WTC11 (cell line): ENCODE measurements around the gene DCLK1. TPM values are rescaled to one million over a fixed set of nuclear protein-coding genes. Genes with fewer than 3 reads are reported as not detected.

Source experiments
- ATAC-seq: fragments of 200-7000 bp; cut with Tn5 transposase; 2 replicates; pipeline ENCODE4 v1.10.0; 2021; ENCODE audit warnings: mild to moderate bottlenecking, moderate library complexity
- CTCF ChIA-PET: fragments of 300-600 bp; sonication (Branson Sonifier 250); formaldehyde crosslinking; loops from one replicate; lab custom pipeline; 2021; ENCODE audit warnings: antibody characterized with exemption; lab: Charles Lee
- POLR2A ChIA-PET: fragments of 350-600 bp; sonication (Branson Sonifier 250); formaldehyde crosslinking; loops from one replicate; lab custom pipeline; 2021; ENCODE audit warnings: antibody characterized with exemption; lab: Charles Lee
- DNase-seq: peaks from one replicate; pipeline ENCODE4 v3.0.0; 2021; ENCODE audit warnings: low spot score
- H3K27ac Mint-ChIP-seq: 2 replicates; pipeline ENCODE4 v1.8.0; 2021; ENCODE audit warnings: mixed read lengths
- H3K27me3 Mint-ChIP-seq: 2 replicates; pipeline ENCODE4 v1.8.0; 2021; ENCODE audit warnings: low read depth, mild to moderate bottlenecking, moderate library complexity, mixed read lengths
- H3K36me3 Mint-ChIP-seq: 2 replicates; pipeline ENCODE4 v1.8.0; 2021; ENCODE audit warnings: mixed read lengths
- H3K4me1 Mint-ChIP-seq: 2 replicates; pipeline ENCODE4 v1.8.0; 2022; ENCODE audit warnings: mixed read lengths
- H3K4me3 Mint-ChIP-seq: 2 replicates; pipeline ENCODE4 v1.8.0; 2021; ENCODE audit warnings: mild to moderate bottlenecking, moderate library complexity, mixed read lengths
- H3K9me3 Mint-ChIP-seq: 2 replicates; pipeline ENCODE4 v1.8.0; 2021; ENCODE audit warnings: mixed read lengths
- AFF4 ChIP-seq: sonication (generic); formaldehyde crosslinking; IDR thresholded peaks from 2 replicates; pipeline ENCODE4 v1.8.1; 2023; ENCODE audit warnings: mild to moderate bottlenecking, missing genetic modification reagents, borderline replicate concordance
- ATF1 ChIP-seq: sonication (generic); formaldehyde crosslinking; IDR thresholded peaks from 2 replicates; pipeline ENCODE4 v1.8.1; 2023; ENCODE audit warnings: mild to moderate bottlenecking, moderate library complexity, missing genetic modification reagents
- ATF6 ChIP-seq: sonication (generic); formaldehyde crosslinking; IDR thresholded peaks from 2 replicates; pipeline ENCODE4 v1.8.1; 2023; ENCODE audit warnings: mild to moderate bottlenecking, missing genetic modification reagents
- CTCF ChIP-seq: fragments of 200-600 bp; IDR thresholded peaks from 2 replicates; pipeline ENCODE4 v1.8.0; 2022; ENCODE audit warnings: antibody characterized with exemption
- ERG ChIP-seq: fragments of 250-450 bp; sonication (Bioruptor Pico); IDR thresholded peaks from 2 replicates; pipeline ENCODE4 v1.8.0; 2021; ENCODE audit warnings: mild to moderate bottlenecking
- FOXJ3 ChIP-seq: sonication (generic); formaldehyde crosslinking; IDR thresholded peaks from 2 replicates; pipeline ENCODE4 v1.9.0; 2021; ENCODE audit warnings: missing genetic modification reagents, mild to moderate bottlenecking, borderline replicate concordance
- IRF2 ChIP-seq: sonication (generic); formaldehyde crosslinking; IDR thresholded peaks from 2 replicates; pipeline ENCODE4 v1.8.0; 2022; ENCODE audit warnings: low read depth, missing genetic modification reagents, borderline replicate concordance
- NR2C2 ChIP-seq: sonication (generic); formaldehyde crosslinking; IDR thresholded peaks from 2 replicates; pipeline ENCODE4 v1.8.0; 2022; ENCODE audit warnings: mild to moderate bottlenecking, missing genetic modification reagents
- NR3C1 ChIP-seq: sonication (generic); formaldehyde crosslinking; conservative IDR thresholded peaks from 2 replicates; pipeline ENCODE4 v1.8.1; 2023; ENCODE audit warnings: low read depth, mild to moderate bottlenecking, missing genetic modification reagents
- ZNF219 ChIP-seq: sonication (generic); formaldehyde crosslinking; IDR thresholded peaks from 2 replicates; pipeline ENCODE4 v1.8.0; 2023; ENCODE audit warnings: missing genetic modification reagents, mild to moderate bottlenecking, borderline replicate concordance
- ZNF396 ChIP-seq: fragments of 250-450 bp; sonication (Bioruptor Pico); IDR thresholded peaks from 2 replicates; pipeline ENCODE4 v1.8.0; 2021; ENCODE audit warnings: mild to moderate bottlenecking, moderate library complexity, borderline replicate concordance
- ZNF512 ChIP-seq: sonication (generic); formaldehyde crosslinking; IDR thresholded peaks from 2 replicates; pipeline ENCODE4 v1.8.1; 2022; ENCODE audit warnings: missing genetic modification reagents, borderline replicate concordance
- ZNF671 ChIP-seq: fragments of 250-450 bp; sonication (Bioruptor Pico); IDR thresholded peaks from 2 replicates; pipeline ENCODE4 v1.8.0; 2021; ENCODE audit warnings: mild to moderate bottlenecking
- total RNA-seq: library from RNA; stranded (reverse); gene quantifications from 3 replicates; pipeline ENCODE4 v1.2.3, GENCODE V29; 2021
- TF ChIP-seq, protein P1 (sequence below): sonication (generic); formaldehyde crosslinking; conservative IDR thresholded peaks from 2 replicates; pipeline ENCODE4 v1.8.1; 2022; ENCODE audit warnings: mild to moderate bottlenecking, missing genetic modification reagents
- TF ChIP-seq, protein P2 (sequence below): sonication (generic); formaldehyde crosslinking; IDR thresholded peaks from 2 replicates; pipeline ENCODE4 v1.8.1; 2022; ENCODE audit warnings: mild to moderate bottlenecking, missing genetic modification reagents, moderate library complexity, borderline replicate concordance
- TF ChIP-seq, protein P3 (sequence below): sonication (generic); formaldehyde crosslinking; IDR thresholded peaks from 2 replicates; pipeline ENCODE4 v1.8.0; 2023; ENCODE audit warnings: mild to moderate bottlenecking, missing genetic modification reagents
- TF ChIP-seq, protein P4 (sequence below): sonication (generic); formaldehyde crosslinking; IDR thresholded peaks from 2 replicates; pipeline ENCODE4 v1.8.1; 2023; ENCODE audit warnings: mild to moderate bottlenecking, missing genetic modification reagents, moderate library complexity
- TF ChIP-seq, protein P5 (sequence below): sonication (generic); formaldehyde crosslinking; IDR thresholded peaks from 2 replicates; pipeline ENCODE4 v1.8.1; 2023; ENCODE audit warnings: mild to moderate bottlenecking, moderate library complexity, missing genetic modification reagents

DCLK1 gene
- total RNA-seq, 1 experiment from 2014 or later, result 18.5 TPM

DNA sequence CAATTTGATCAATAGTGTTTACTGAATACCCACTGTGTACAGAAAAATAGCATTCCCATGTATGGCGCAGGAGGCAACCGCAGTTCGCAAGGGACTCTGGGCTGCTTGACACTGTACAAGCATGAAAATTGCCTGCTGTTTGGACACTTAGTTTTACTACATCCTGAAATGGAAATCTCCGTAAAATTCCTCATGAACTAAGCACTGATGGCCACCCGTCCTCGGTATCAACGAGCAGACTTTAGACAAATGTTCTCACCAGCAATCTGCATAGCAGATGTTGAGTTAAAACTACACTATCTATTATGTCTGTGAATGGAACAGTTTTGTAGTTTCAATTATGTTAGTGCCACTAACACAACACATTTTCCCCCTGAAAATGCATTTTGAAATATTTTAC is 294.7 kb downstream of the DCLK1 start:
- no peak for TF ChIP-seq ZNF396
- TF ChIP-seq ATF6 (CRISPR knock-in tag), result no peak
- no peak for TF ChIP-seq FOXJ3
- no peak for TF ChIP-seq ZNF219
- no peak for TF ChIP-seq AFF4 (CRISPR knock-in tag)
- TF ChIP-seq, protein P1, sequence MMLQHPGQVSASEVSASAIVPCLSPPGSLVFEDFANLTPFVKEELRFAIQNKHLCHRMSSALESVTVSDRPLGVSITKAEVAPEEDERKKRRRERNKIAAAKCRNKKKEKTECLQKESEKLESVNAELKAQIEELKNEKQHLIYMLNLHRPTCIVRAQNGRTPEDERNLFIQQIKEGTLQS (CRISPR knock-in tag), result no peak
- TF ChIP-seq, protein P2, sequence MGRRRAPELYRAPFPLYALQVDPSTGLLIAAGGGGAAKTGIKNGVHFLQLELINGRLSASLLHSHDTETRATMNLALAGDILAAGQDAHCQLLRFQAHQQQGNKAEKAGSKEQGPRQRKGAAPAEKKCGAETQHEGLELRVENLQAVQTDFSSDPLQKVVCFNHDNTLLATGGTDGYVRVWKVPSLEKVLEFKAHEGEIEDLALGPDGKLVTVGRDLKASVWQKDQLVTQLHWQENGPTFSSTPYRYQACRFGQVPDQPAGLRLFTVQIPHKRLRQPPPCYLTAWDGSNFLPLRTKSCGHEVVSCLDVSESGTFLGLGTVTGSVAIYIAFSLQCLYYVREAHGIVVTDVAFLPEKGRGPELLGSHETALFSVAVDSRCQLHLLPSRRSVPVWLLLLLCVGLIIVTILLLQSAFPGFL (CRISPR knock-in tag), result no peak
- no peak for TF ChIP-seq ERG (CRISPR knock-in tag)
- no peak for TF ChIP-seq ZNF512 (CRISPR knock-in tag)
- no peak for TF ChIP-seq ZNF671 (CRISPR knock-in tag)
- TF ChIP-seq, protein P3, sequence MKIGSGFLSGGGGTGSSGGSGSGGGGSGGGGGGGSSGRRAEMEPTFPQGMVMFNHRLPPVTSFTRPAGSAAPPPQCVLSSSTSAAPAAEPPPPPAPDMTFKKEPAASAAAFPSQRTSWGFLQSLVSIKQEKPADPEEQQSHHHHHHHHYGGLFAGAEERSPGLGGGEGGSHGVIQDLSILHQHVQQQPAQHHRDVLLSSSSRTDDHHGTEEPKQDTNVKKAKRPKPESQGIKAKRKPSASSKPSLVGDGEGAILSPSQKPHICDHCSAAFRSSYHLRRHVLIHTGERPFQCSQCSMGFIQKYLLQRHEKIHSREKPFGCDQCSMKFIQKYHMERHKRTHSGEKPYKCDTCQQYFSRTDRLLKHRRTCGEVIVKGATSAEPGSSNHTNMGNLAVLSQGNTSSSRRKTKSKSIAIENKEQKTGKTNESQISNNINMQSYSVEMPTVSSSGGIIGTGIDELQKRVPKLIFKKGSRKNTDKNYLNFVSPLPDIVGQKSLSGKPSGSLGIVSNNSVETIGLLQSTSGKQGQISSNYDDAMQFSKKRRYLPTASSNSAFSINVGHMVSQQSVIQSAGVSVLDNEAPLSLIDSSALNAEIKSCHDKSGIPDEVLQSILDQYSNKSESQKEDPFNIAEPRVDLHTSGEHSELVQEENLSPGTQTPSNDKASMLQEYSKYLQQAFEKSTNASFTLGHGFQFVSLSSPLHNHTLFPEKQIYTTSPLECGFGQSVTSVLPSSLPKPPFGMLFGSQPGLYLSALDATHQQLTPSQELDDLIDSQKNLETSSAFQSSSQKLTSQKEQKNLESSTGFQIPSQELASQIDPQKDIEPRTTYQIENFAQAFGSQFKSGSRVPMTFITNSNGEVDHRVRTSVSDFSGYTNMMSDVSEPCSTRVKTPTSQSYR (CRISPR knock-in tag), result no peak
- TF ChIP-seq CTCF, result no peak
- TF ChIP-seq NR3C1 (CRISPR knock-in tag), result no peak
- TF ChIP-seq ATF1 (CRISPR knock-in tag), result no peak
- no peak for TF ChIP-seq NR2C2 (CRISPR knock-in tag)
- TF ChIP-seq, protein P4, sequence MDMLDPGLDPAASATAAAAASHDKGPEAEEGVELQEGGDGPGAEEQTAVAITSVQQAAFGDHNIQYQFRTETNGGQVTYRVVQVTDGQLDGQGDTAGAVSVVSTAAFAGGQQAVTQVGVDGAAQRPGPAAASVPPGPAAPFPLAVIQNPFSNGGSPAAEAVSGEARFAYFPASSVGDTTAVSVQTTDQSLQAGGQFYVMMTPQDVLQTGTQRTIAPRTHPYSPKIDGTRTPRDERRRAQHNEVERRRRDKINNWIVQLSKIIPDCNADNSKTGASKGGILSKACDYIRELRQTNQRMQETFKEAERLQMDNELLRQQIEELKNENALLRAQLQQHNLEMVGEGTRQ, result no peak
- TF ChIP-seq IRF2 (CRISPR knock-in tag), result no peak
- TF ChIP-seq, protein P5, sequence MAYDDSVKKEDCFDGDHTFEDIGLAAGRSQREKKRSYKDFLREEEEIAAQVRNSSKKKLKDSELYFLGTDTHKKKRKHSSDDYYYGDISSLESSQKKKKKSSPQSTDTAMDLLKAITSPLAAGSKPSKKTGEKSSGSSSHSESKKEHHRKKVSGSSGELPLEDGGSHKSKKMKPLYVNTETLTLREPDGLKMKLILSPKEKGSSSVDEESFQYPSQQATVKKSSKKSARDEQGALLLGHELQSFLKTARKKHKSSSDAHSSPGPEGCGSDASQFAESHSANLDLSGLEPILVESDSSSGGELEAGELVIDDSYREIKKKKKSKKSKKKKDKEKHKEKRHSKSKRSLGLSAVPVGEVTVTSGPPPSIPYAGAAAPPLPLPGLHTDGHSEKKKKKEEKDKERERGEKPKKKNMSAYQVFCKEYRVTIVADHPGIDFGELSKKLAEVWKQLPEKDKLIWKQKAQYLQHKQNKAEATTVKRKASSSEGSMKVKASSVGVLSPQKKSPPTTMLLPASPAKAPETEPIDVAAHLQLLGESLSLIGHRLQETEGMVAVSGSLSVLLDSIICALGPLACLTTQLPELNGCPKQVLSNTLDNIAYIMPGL (CRISPR knock-in tag), result no peak
- ATAC-seq (no peak), DNase-seq (no peak)
- H3K36me3 Mint-ChIP-seq, result no peaks in the 10 kb centered on the region; the same call in 1 of the 2 replicates
- 0 out of 2 replicates have a peak, but pooled peaks cover 3% of the 10 kb centered on the region for H3K9me3 Mint-ChIP-seq
- CTCF ChIA-PET, result no interaction called here
- H3K27ac Mint-ChIP-seq, result no peak overlapping the region
- peaks cover 4% of the 10 kb centered on the region for H3K4me1 Mint-ChIP-seq
- POLR2A ChIA-PET, result no interaction called here
- H3K27me3 Mint-ChIP-seq, result no peaks in the 10 kb centered on the region
- H3K4me3 Mint-ChIP-seq, result no peak overlapping the region
